Brain pericyte (primary cell): ENCODE results near the gene CLDN5.
"Not testable (repeated sequence)": the region's sequence is repeated elsewhere in the genome, so short reads cannot be mapped to it uniquely, and the experiment has no call there.

Experiments used
- DNase-seq: peaks from one replicate; pipeline ENCODE4 v3.0.0-alpha.2; 2012; ENCODE audit warnings: low read depth, low spot score

Gene CLDN5

GRCh38 chr22:19548427-19548826 lies 24.2 kb upstream of the CLDN5 start:
- not testable (repeated sequence) for DNase-seq

GRCh38 chr22:19547620-19548019 lies 23.4 kb upstream of the CLDN5 start:
- no peak for DNase-seq

GRCh38 chr22:19546680-19547079 lies 22.5 kb upstream of the CLDN5 start:
- no peak for DNase-seq

- no peak for DNase-seq
These were observed 21.7 kb upstream of the CLDN5 start for GRCh38 chr22:19545935-19546207.

- DNase-seq = no peak
These were observed 19.9 kb upstream of the CLDN5 start for GRCh38 chr22:19543970-19544708.

GRCh38 chr22:19540394-19540793 lies 16.2 kb upstream of the CLDN5 start:
- no peak for DNase-seq

GRCh38 chr22:19537941-19538488 lies 13.8 kb upstream of the CLDN5 start:
- no peak for DNase-seq

- no peak for DNase-seq
These were observed 12.4 kb upstream of the CLDN5 start for GRCh38 chr22:19536564-19536963.

GRCh38 chr22:19535001-19535400 lies 10.8 kb upstream of the CLDN5 start:
- no peak for DNase-seq

GRCh38 chr22:19533857-19534256 lies 9.6 kb upstream of the CLDN5 start:
- DNase-seq = no peak

- no peak for DNase-seq
These were observed 8.9 kb upstream of the CLDN5 start for GRCh38 chr22:19533049-19533626.

GRCh38 chr22:19531327-19531726 lies 7.1 kb upstream of the CLDN5 start:
- DNase-seq = not testable (repeated sequence)

- DNase-seq = no peak
These were observed 6.5 kb upstream of the CLDN5 start for GRCh38 chr22:19530751-19531150.

GRCh38 chr22:19529811-19530210 lies 5.6 kb upstream of the CLDN5 start:
- DNase-seq = no peak

- DNase-seq = no peak
These were observed 3.7 kb upstream of the CLDN5 start for GRCh38 chr22:19527861-19528417.

- DNase-seq = no peak
These were observed 3.1 kb upstream of the CLDN5 start for GRCh38 chr22:19527321-19527721.

GRCh38 chr22:19526702-19527111 lies 2.5 kb upstream of the CLDN5 start:
- DNase-seq = no peak

GRCh38 chr22:19526076-19526701 lies 2.0 kb upstream of the CLDN5 start:
- DNase-seq = no peak

- no peak for DNase-seq
These were observed 1.5 kb upstream of the CLDN5 start for GRCh38 chr22:19525666-19526065.

- no peak for DNase-seq
These were observed 978 bp upstream of the CLDN5 start for GRCh38 chr22:19525116-19525660.

- DNase-seq = peak; percentile 53
These were observed 705 bp downstream of the CLDN5 start for GRCh38 chr22:19523240-19524169.
